HL-60 (cell line): ENCODE measurements around the gene RBMS3.

Experiments
- DNase-seq, 2 experiments: peaks; one replicate each; pipeline ENCODE4 v3.0.0-alpha.2; 2010 to 2020; ENCODE audit warnings: low read depth in 1 of 2, low spot score in 1 of 2
- H3K27ac ChIP-seq: fragments of 250-450 bp; sonication (Bioruptor Pico); replicated peaks from 2 replicates; pipeline ENCODE4 v1.5.1; 2020; ENCODE audit warnings: mild to moderate bottlenecking, moderate library complexity
- H3K27me3 ChIP-seq: fragments of 250-450 bp; sonication (Bioruptor Pico); 2 replicates; pipeline ENCODE4 v1.5.1; 2021; ENCODE audit warnings: mild to moderate bottlenecking, moderate library complexity; ENCODE audit not compliant: insufficient read depth, poor library complexity, severe bottlenecking
- H3K4me3 ChIP-seq: replicated peaks from 2 replicates; pipeline ENCODE4 v1.5.1; 2011; ENCODE audit warnings: mild to moderate bottlenecking, control low read depth, low read length; ENCODE audit not compliant: insufficient read depth
- GABPA ChIP-seq: IDR thresholded peaks from 2 replicates; pipeline ENCODE4 v1.6.1; 2012; ENCODE audit warnings: low read depth
- POLR2AphosphoS5 ChIP-seq: IDR thresholded peaks from 2 replicates; pipeline ENCODE4 v1.6.1; 2012; ENCODE audit warnings: low read depth
- SPI1 ChIP-seq: IDR thresholded peaks from 2 replicates; pipeline ENCODE4 v1.6.1; 2012; ENCODE audit warnings: low read depth, mild to moderate bottlenecking, borderline replicate concordance
- TF ChIP-seq, protein P1 (sequence below): IDR thresholded peaks from one replicate; pipeline ENCODE4 v1.5.1; 2011; ENCODE audit warnings: low read length, control low read depth, inconsistent platforms; ENCODE audit not compliant: insufficient read depth
- TF ChIP-seq, protein P2 (sequence below): IDR thresholded peaks from 2 replicates; pipeline ENCODE4 v1.6.1; 2012; ENCODE audit warnings: low read depth; ENCODE audit not compliant: insufficient replicate concordance

The RBMS3 gene

DNA sequence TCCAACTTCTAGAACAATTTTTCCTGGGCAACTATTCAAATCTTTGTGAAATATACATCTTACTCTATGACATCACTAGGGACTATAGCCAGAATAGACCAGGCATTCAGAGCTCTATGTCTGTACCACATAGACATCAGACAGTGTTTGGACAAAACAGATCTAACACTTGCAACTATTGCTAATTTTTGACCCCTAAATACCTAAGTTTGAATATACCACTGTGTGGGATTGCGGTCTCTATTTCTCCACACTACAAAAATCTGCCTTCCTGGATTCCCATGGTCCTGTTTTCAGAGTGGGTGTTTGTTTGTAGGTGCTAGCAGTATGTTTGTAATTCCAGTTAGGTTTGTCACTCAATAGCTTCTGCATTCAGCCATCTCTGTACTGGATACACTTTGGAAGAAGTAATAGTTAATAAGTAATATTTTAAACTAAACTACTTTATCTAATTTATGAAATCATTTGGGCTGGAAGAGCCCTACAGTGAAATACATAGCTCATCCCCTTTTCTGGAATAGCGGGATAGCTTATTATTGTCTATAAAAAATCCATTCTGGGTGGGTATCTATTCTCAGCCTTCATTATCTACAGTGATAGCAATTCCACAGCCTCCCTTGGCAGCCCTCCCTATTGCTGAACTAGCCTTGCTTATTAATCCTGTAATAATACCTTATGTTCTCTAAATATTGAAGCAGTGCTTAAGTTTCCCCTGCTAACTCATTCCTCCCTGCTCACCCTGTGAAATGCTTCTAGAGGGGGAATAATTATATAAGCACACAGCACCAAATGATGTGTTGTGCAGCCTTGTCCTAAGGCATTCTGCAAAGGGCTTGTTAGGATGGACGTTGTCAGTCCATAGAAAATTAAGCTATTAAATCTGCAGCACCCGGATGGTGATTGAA lies 49.4 kb downstream of the RBMS3 start:
- DNase-seq, result no peak
- TF ChIP-seq, protein P1, sequence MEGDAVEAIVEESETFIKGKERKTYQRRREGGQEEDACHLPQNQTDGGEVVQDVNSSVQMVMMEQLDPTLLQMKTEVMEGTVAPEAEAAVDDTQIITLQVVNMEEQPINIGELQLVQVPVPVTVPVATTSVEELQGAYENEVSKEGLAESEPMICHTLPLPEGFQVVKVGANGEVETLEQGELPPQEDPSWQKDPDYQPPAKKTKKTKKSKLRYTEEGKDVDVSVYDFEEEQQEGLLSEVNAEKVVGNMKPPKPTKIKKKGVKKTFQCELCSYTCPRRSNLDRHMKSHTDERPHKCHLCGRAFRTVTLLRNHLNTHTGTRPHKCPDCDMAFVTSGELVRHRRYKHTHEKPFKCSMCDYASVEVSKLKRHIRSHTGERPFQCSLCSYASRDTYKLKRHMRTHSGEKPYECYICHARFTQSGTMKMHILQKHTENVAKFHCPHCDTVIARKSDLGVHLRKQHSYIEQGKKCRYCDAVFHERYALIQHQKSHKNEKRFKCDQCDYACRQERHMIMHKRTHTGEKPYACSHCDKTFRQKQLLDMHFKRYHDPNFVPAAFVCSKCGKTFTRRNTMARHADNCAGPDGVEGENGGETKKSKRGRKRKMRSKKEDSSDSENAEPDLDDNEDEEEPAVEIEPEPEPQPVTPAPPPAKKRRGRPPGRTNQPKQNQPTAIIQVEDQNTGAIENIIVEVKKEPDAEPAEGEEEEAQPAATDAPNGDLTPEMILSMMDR, result no peak
- TF ChIP-seq, protein P2, sequence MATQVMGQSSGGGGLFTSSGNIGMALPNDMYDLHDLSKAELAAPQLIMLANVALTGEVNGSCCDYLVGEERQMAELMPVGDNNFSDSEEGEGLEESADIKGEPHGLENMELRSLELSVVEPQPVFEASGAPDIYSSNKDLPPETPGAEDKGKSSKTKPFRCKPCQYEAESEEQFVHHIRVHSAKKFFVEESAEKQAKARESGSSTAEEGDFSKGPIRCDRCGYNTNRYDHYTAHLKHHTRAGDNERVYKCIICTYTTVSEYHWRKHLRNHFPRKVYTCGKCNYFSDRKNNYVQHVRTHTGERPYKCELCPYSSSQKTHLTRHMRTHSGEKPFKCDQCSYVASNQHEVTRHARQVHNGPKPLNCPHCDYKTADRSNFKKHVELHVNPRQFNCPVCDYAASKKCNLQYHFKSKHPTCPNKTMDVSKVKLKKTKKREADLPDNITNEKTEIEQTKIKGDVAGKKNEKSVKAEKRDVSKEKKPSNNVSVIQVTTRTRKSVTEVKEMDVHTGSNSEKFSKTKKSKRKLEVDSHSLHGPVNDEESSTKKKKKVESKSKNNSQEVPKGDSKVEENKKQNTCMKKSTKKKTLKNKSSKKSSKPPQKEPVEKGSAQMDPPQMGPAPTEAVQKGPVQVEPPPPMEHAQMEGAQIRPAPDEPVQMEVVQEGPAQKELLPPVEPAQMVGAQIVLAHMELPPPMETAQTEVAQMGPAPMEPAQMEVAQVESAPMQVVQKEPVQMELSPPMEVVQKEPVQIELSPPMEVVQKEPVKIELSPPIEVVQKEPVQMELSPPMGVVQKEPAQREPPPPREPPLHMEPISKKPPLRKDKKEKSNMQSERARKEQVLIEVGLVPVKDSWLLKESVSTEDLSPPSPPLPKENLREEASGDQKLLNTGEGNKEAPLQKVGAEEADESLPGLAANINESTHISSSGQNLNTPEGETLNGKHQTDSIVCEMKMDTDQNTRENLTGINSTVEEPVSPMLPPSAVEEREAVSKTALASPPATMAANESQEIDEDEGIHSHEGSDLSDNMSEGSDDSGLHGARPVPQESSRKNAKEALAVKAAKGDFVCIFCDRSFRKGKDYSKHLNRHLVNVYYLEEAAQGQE, result no peak
- TF ChIP-seq SPI1 (no peak), POLR2AphosphoS5 (no peak), GABPA (no peak)
- H3K27me3 ChIP-seq, result no peaks in the 10 kb centered on the region
- no peak overlapping the region for H3K4me3 ChIP-seq
- H3K27ac ChIP-seq, result no peak overlapping the region

DNA sequence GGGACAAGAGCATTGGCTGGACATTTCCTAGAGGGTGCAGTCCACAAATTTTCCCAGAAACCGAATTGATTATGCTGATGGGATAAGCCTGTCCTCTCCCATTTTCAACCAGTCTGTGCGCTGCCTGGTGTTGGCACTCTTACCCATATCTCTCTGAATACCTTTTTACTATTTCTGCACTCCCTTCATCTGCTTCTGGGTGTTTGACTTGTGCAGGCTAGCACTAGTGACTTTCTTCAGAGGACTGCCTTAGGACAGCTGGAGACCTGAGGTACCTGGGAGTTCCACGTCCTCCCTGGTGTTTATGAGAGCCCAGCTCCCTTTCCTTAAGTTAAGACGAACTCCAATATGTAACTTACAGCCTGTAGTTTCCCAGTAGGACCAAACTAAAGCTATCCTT lies 50.2 kb downstream of the RBMS3 start:
- H3K4me3 ChIP-seq, result no peak overlapping the region
- no peak for DNase-seq
- H3K27me3 ChIP-seq, result no peaks in the 10 kb centered on the region
- H3K27ac ChIP-seq, result no peak overlapping the region
- TF ChIP-seq, protein P2, result no peak
- TF ChIP-seq POLR2AphosphoS5 (no peak), SPI1 (no peak), GABPA (no peak)
- TF ChIP-seq, protein P1, result no peak

DNA sequence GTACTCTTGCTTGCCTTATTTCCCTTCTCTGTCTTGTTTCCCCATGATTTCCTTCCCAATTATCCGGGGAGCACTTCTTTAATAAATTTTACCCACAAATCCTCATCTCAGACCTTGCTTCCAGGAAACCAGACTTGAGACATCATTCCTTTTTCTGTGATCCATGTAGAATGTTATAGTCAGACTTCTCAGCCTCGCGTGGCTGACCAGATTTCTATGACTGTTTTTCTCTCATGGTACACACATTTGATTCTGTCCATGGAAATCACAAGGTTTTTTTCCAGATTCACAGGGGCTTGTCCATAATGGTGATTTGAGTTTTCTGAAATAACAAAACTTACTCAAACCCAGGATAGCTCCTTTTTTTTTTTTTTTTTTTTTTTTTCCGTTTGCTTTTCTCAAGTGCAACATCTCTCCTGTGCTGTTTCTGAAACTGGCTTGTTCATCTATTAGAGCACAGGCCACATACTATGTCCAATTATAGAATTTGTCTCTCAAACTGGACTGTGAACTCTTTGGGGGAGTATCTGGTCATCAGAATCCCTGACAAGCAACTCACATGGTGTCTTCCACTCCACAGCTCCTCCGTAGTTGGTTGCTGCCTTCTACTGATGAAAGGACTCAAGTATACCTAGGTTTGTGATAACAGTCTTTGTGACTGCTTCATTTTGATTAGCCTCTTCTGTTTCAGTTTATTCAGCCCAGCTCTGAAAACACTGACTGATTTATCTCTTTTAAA lies 50.8 kb downstream of the RBMS3 start:
- no peak overlapping the region for H3K4me3 ChIP-seq
- TF ChIP-seq POLR2AphosphoS5 (no peak), GABPA (no peak)
- TF ChIP-seq, protein P2, result no peak
- TF ChIP-seq, protein P1, result no peak
- no peak overlapping the region for H3K27ac ChIP-seq
- no peak for DNase-seq
- H3K27me3 ChIP-seq, result no peaks in the 10 kb centered on the region
